Body of pancreas (tissue), 4 donors: ENCODE data around the gene NUDT4B.
"Not testable (repeated sequence)": the region's sequence is repeated elsewhere in the genome, so short reads cannot be mapped to it uniquely, and the experiment has no call there.

Experiments used
- POLR2A ChIP-seq, 3 donors: fragments of 450-650 bp; IDR thresholded peaks; one replicate each; pipeline ENCODE4 v1.6.1; 2016; ENCODE audit warnings: antibody characterized with exemption in 3 of 3, mild to moderate bottlenecking in 2 of 3
- TF ChIP-seq, protein P1 (sequence below), 7 experiments: fragments of 450-650 bp in 4 of 7; fragments of 200-600 bp in 3 of 7; sonication (generic) in 3 of 7; IDR thresholded peaks; one replicate each; pipeline ENCODE4 v1.5.1; 2016 to 2019; ENCODE audit warnings: antibody characterized with exemption in 7 of 7

DNA sequence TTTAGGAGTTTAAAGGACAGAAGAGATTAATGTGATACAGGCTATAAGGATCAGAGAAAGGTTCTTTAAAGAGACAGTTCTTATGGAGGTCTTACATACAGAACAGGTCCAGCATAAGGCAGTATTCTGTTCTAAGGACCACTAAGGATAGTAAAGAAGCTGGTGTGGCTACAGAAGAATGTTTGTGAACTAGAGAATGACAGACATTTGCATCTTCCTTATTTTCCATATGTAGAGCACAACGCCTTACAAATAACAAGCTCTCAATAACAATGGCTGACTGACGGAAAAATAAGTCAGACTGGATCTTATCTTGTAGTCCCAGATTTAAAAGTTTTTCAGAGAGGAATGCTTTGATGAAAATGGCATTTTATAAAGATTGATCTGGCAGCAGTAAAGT is 26.7 kb downstream of the NUDT4B start:
- TF ChIP-seq POLR2A (IDR thresholded peaks at IDR 0.05), result not testable (repeated sequence)
- TF ChIP-seq, protein P1, sequence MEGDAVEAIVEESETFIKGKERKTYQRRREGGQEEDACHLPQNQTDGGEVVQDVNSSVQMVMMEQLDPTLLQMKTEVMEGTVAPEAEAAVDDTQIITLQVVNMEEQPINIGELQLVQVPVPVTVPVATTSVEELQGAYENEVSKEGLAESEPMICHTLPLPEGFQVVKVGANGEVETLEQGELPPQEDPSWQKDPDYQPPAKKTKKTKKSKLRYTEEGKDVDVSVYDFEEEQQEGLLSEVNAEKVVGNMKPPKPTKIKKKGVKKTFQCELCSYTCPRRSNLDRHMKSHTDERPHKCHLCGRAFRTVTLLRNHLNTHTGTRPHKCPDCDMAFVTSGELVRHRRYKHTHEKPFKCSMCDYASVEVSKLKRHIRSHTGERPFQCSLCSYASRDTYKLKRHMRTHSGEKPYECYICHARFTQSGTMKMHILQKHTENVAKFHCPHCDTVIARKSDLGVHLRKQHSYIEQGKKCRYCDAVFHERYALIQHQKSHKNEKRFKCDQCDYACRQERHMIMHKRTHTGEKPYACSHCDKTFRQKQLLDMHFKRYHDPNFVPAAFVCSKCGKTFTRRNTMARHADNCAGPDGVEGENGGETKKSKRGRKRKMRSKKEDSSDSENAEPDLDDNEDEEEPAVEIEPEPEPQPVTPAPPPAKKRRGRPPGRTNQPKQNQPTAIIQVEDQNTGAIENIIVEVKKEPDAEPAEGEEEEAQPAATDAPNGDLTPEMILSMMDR (IDR thresholded peaks at IDR 0.05), result not testable (repeated sequence)
